Hepatocyte (in vitro differentiated cells): ENCODE data around the gene PPP5C.

Source experiments
- EZH2 ChIP-seq: fragments of 200-600 bp; sonication (generic); IDR thresholded peaks from 2 replicates; pipeline ENCODE4 v1.6.1; 2016; ENCODE audit warnings: antibody characterized with exemption, mild to moderate bottlenecking, borderline replicate concordance
- TF ChIP-seq, protein P1 (sequence below): fragments of 200-600 bp; sonication (generic); IDR thresholded peaks from 2 replicates; pipeline ENCODE4 v1.5.1; 2016; ENCODE audit warnings: antibody characterized with exemption, mild to moderate bottlenecking; ENCODE audit not compliant: poor library complexity

DNA sequence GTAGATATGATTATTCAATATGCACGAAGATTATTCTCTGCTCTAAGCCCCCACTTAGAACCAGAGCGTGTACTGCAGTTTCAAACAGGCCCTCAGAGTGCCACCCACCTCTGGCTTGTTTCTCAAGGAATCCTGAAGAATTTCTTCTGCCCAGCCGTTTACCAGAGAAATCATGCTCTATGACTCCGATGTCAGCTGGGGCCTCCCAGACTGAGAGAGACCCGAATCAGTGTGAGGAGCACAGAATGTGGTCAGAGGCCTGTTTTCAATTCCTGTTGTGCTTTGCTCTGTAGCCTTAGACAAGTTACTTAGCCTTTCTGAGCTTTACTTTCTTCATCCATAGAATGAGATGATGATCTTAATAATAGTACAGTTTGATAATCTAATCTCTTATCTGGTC is 76.3 kb downstream of the PPP5C start:
- no peak for TF ChIP-seq EZH2
- TF ChIP-seq, protein P1, sequence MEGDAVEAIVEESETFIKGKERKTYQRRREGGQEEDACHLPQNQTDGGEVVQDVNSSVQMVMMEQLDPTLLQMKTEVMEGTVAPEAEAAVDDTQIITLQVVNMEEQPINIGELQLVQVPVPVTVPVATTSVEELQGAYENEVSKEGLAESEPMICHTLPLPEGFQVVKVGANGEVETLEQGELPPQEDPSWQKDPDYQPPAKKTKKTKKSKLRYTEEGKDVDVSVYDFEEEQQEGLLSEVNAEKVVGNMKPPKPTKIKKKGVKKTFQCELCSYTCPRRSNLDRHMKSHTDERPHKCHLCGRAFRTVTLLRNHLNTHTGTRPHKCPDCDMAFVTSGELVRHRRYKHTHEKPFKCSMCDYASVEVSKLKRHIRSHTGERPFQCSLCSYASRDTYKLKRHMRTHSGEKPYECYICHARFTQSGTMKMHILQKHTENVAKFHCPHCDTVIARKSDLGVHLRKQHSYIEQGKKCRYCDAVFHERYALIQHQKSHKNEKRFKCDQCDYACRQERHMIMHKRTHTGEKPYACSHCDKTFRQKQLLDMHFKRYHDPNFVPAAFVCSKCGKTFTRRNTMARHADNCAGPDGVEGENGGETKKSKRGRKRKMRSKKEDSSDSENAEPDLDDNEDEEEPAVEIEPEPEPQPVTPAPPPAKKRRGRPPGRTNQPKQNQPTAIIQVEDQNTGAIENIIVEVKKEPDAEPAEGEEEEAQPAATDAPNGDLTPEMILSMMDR, result no peak
